ENCODE data around the gene POSTN.

POSTN gene, protein sequence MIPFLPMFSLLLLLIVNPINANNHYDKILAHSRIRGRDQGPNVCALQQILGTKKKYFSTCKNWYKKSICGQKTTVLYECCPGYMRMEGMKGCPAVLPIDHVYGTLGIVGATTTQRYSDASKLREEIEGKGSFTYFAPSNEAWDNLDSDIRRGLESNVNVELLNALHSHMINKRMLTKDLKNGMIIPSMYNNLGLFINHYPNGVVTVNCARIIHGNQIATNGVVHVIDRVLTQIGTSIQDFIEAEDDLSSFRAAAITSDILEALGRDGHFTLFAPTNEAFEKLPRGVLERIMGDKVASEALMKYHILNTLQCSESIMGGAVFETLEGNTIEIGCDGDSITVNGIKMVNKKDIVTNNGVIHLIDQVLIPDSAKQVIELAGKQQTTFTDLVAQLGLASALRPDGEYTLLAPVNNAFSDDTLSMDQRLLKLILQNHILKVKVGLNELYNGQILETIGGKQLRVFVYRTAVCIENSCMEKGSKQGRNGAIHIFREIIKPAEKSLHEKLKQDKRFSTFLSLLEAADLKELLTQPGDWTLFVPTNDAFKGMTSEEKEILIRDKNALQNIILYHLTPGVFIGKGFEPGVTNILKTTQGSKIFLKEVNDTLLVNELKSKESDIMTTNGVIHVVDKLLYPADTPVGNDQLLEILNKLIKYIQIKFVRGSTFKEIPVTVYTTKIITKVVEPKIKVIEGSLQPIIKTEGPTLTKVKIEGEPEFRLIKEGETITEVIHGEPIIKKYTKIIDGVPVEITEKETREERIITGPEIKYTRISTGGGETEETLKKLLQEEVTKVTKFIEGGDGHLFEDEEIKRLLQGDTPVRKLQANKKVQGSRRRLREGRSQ

DNA sequence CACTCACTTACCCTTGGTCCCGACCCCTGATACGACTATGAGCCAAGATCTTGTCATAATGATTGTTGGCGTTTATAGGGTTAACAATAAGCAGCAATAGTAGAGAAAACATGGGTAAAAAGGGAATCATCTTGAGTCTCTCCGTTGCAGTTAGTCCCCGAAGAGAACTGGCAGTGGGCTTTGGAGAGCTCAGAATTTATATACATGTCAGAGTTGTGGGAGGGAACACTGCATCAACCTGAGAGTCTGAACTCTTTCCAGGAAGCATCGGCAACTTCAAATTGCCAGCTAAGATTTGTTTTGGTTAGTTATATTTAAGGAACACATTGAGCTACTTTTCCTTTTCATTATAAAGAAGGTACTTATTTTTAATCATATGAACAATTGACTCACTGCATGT, at the start of gene POSTN:
POSTN (minus strand) TSS at position 172 of the 400 bp plus-strand sequence; CDS start at position 130, 42 bp downstream.
- TF ChIP-seq JUND (IDR thresholded peaks at IDR 0.05; ENCODE audit: low read depth), result no peak
- no peak for DNase-seq (ENCODE audit: low read depth in 1 of 2, low spot score in 1 of 2)
- in situ Hi-C loops (cut with HindIII; ENCODE audit: low pct_unique_long_range_greater_than_20kb, low sequenced_read_pairs), result no loop called here

DNA sequence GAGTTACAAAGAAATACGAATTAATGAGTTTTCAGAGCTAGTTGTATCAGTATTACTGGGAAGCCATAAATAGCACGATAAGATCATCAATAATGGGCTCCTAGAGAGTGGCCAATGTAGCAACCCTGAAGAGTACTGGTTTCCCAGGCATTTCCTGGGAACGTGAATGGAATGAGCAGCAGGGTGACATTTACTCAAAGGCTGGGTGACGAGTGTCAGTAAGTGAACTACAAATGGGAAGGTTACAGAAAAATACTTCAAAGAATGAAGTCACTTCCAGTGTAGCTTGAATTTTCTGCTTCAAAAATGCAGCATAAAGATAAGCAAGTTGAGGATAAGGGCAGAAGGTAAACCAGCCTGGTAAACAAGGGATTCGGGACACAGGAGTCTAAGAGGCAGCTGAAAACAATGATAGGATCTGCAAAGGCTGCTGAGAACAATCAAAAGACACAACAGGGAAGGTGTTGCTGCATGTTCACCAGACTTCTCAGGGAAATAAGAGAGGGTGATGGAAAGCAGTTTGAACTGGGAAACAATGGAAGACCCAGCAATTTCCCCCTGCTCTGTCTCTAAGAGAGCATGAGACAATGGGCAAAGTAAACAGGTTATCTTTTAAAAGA, 48.6 kb upstream of the POSTN start:
- TF ChIP-seq JUND (IDR thresholded peaks at IDR 0.05; ENCODE audit: low read depth), result no peak
- no peak for DNase-seq (ENCODE audit: low read depth in 1 of 2, low spot score in 1 of 2)
- in situ Hi-C loops (cut with HindIII; ENCODE audit: low pct_unique_long_range_greater_than_20kb, low sequenced_read_pairs), result no loop called here

DNA sequence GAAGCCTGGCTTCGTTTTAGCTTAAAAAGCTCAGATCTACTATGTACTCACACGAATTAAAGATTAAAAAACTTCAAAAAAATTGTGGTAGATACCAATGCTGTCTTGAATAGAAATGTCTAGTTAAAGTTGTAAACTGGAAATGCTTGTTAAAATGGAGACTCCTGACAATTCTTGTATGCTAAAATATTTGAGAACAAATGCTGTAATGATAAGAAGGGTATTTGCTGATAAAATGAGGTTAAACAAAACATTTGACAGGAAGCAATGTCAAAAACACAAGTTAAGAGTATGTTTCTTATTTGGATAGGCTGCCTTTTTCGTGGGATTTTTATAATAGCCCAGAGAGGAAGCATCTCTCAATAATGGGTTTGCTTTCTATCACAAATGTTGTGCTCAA, 48.0 kb upstream of the POSTN start:
- in situ Hi-C loops (cut with HindIII; ENCODE audit: low pct_unique_long_range_greater_than_20kb, low sequenced_read_pairs), result no loop called here
- no peak for TF ChIP-seq JUND (IDR thresholded peaks at IDR 0.05; ENCODE audit: low read depth)
- DNase-seq (ENCODE audit: low read depth in 1 of 2, low spot score in 1 of 2), result no peak

DNA sequence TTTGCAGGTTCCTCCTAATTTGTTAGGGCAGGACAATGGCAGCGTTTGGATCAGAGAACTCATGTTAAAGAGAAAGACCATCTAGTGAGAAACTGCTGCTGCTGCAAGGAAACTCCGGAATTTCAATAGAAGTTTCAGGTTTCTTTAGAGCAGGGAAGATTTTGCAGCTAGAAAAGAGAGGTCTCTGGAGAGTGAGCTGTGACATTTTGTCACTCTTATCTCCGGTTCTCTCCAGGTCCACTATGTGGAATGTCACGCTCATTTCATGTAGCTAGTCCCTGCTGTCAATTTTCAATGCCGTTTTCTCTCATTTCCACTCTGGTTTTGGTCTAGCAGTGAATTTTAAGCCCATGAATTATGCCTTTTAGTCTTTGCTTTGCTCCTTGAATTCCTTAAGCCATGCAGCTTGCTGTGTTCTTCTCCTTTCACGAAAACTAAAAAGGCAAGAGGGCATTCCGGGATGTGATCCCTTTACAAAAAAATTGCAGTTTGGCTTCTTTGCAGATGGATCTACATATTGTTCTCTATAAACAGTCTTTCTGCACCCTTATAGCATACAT, 46.7 kb upstream of the POSTN start:
- no peak for TF ChIP-seq JUND (IDR thresholded peaks at IDR 0.05; ENCODE audit: low read depth)
- DNase-seq (ENCODE audit: low read depth in 1 of 2, low spot score in 1 of 2), result no peak
- in situ Hi-C loops (cut with HindIII; ENCODE audit: low pct_unique_long_range_greater_than_20kb, low sequenced_read_pairs), result no loop called here

DNA sequence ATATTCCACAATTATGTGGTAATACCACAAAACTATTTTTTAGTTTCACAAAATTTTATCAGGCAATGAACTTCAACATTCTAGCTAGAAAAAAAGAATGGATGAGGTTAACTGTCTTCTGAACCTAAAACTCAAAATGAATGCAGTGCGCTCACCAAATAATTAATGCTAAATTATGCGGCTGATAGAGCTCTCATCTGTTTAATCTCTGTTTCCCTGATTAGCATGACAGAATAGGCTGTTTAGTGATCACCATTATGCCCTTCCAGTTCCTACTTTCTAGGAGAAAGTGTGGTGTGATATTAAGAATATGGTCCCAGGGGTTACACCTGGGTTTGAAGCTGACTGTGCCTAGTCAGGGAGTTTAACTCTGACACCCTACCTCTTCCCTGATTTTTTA, 42.8 kb upstream of the POSTN start:
- no peak for DNase-seq (ENCODE audit: low read depth in 1 of 2, low spot score in 1 of 2)
- in situ Hi-C loops (cut with HindIII; ENCODE audit: low pct_unique_long_range_greater_than_20kb, low sequenced_read_pairs), result no loop called here
- no peak for TF ChIP-seq JUND (IDR thresholded peaks at IDR 0.05; ENCODE audit: low read depth)

DNA sequence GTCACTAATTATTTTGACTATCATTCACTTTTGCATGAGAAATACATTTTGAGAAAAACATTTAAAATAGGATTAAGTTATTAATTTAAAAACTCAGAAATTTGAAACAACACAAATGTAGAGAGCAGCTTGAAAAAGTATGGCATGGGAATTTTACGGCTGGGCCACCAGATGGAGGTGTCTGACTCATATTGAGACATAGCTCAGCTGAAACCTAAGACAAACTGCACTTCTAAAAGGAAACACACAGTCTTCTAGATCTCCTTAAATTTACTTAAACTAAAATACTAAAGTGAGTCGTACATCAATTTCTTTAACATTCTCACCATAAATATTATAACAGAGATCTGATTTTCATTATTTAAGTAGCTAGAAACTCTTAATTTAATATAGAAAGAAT, 41.9 kb upstream of the POSTN start:
- in situ Hi-C loops (cut with HindIII; ENCODE audit: low pct_unique_long_range_greater_than_20kb, low sequenced_read_pairs), result no loop called here
- TF ChIP-seq JUND (IDR thresholded peaks at IDR 0.05; ENCODE audit: low read depth), result no peak
- peak; percentile 1 to 52 for DNase-seq (ENCODE audit: low read depth in 1 of 2, low spot score in 1 of 2)

DNA sequence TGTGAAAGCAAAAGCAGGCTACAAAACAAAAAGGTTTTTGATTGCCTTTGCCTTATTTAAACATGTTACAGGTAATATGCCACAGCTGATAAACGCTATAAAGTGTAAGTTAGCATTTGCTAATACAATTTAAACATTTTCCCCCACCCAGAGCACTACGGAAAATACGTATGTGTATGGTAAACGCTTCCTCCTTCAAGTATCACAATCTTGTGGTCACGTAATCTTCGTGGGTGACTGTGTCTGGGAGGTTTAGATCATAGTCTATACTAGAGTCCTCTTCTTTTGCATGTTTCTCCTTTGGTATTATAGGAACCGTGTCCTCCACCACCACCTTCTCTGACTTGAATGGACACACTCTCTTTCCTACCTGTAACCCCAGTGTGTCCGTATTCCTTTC, 38.1 kb upstream of the POSTN start:
- no peak for TF ChIP-seq JUND (IDR thresholded peaks at IDR 0.05; ENCODE audit: low read depth)
- in situ Hi-C loops (cut with HindIII; ENCODE audit: low pct_unique_long_range_greater_than_20kb, low sequenced_read_pairs), result no loop called here
- DNase-seq (ENCODE audit: low read depth in 1 of 2, low spot score in 1 of 2), result no peak

DNA sequence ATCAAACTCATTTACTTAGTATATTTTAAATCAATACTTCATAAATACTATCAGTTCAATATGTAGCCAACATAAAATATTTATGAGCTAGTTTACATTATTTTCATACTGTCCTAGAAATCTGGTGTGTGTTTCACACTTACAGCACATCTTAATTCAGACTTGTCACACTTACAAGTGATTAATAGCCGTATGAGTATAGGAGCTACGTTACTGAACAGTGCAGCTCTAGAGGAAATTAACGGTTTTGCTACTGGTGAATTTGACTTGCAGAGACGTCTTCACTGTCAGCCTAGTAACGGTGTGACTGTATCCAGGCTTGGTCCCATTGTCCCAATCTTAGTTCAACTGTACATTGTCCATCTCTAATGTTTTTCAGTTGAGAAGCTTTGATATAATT, 33.7 kb upstream of the POSTN start:
- in situ Hi-C loops (cut with HindIII; ENCODE audit: low pct_unique_long_range_greater_than_20kb, low sequenced_read_pairs), result no loop called here
- TF ChIP-seq JUND (IDR thresholded peaks at IDR 0.05; ENCODE audit: low read depth), result no peak
- DNase-seq (ENCODE audit: low read depth in 1 of 2, low spot score in 1 of 2), result no peak

DNA sequence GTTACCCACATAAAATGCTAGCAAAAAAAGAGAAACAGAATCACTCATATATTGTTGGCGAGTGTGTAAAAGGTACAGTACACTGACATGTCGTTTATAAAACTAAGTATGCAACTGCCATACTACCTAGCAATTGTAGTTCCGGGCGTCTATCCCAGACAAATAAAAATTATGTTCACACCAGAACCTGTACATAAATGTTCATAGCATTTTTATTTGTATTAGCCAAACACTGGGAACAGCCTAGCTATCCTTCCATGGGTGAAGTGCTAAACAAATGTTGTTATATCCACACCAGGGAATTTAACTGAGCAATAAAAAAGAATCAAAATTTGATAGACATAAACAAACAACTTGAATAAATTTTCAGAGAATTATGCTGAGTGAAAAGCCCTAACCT, 28.9 kb upstream of the POSTN start:
- in situ Hi-C loops (cut with HindIII; ENCODE audit: low pct_unique_long_range_greater_than_20kb, low sequenced_read_pairs), result no loop called here
- peak in 1 of 2 experiments; percentile 27 for DNase-seq (ENCODE audit: low read depth in 1 of 2, low spot score in 1 of 2)
- TF ChIP-seq JUND (IDR thresholded peaks at IDR 0.05; ENCODE audit: low read depth), result no peak

DNA sequence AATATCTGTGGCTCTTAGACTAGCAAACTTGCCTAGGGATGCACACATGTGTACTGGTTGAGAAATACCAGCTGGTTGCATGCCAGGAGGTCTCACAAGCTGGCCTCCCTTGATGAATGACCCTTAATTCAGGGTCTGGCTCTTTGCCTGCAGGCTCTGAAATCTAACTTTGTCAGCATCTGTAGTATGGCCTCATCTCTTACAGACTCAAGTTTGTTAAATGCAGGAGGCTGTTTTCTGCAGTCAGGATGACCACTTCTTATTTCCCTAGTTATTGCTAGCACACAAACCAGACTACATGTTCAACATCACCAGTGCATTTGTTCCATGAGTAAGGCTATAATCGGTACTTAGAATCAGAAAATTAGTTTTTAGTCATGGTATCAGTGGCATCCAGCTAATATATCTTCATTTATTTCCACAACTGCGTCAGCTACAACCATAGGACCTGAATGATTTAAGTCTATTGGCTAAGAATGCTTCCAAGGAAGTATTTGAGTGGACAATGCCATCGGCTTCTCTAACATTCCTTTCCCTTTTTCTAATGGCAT, 23.3 kb upstream of the POSTN start:
- in situ Hi-C loops (cut with HindIII; ENCODE audit: low pct_unique_long_range_greater_than_20kb, low sequenced_read_pairs), result no loop called here
- DNase-seq (ENCODE audit: low read depth in 1 of 2, low spot score in 1 of 2), result no peak
- TF ChIP-seq JUND (IDR thresholded peaks at IDR 0.05; ENCODE audit: low read depth), result no peak

DNA sequence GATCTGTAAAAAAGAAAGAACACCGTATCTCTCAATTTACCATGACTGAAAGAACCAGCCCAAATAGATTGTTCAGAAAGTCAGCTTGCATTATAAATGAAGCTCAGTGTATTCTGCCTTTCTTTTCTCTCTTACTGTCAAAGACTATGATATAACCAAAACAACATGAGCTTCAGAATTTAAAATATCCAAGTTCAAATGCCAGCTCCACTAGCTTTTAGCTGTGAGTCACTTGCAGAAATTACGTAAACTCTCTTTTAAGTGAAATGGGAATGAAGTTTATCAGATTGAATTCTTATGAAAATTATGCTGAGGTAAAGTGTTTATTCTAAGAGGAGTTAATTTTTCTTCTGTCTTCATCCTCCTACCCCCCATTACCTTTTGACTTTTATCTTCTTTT, 20.0 kb upstream of the POSTN start:
- no peak for TF ChIP-seq JUND (IDR thresholded peaks at IDR 0.05; ENCODE audit: low read depth)
- DNase-seq (ENCODE audit: low read depth in 1 of 2, low spot score in 1 of 2), result no peak
- in situ Hi-C loops (cut with HindIII; ENCODE audit: low pct_unique_long_range_greater_than_20kb, low sequenced_read_pairs), result no loop called here

DNA sequence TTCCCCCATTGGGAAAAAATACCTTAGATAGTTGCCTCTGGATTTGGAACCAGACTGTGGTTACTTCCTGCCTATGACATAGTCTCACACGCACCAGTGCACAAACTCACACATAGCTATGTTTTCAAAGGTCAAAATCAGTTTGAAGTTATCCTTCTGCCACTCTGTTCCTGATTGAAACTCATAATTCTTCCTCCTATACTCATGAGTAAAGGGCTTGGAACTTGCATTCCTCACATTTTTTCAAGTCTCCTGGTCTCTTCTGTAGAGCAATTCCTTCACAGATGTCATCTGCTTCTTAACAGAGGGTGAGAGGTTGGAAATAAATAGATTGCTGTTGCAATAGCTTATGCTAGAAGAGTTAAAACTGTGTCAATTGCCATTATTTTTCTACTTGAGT, 18.6 kb upstream of the POSTN start:
- DNase-seq (ENCODE audit: low read depth in 1 of 2, low spot score in 1 of 2), result no peak
- in situ Hi-C loops (cut with HindIII; ENCODE audit: low pct_unique_long_range_greater_than_20kb, low sequenced_read_pairs), result no loop called here
- TF ChIP-seq JUND (IDR thresholded peaks at IDR 0.05; ENCODE audit: low read depth), result no peak

All from T47D (cell line).